ENCODE data around the gene HYAL1.

Gene HYAL1, protein sequence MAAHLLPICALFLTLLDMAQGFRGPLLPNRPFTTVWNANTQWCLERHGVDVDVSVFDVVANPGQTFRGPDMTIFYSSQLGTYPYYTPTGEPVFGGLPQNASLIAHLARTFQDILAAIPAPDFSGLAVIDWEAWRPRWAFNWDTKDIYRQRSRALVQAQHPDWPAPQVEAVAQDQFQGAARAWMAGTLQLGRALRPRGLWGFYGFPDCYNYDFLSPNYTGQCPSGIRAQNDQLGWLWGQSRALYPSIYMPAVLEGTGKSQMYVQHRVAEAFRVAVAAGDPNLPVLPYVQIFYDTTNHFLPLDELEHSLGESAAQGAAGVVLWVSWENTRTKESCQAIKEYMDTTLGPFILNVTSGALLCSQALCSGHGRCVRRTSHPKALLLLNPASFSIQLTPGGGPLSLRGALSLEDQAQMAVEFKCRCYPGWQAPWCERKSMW
- 0 to 0.58 (median 0.25) reads per million in 9 experiments for total RNA-seq

DNA sequence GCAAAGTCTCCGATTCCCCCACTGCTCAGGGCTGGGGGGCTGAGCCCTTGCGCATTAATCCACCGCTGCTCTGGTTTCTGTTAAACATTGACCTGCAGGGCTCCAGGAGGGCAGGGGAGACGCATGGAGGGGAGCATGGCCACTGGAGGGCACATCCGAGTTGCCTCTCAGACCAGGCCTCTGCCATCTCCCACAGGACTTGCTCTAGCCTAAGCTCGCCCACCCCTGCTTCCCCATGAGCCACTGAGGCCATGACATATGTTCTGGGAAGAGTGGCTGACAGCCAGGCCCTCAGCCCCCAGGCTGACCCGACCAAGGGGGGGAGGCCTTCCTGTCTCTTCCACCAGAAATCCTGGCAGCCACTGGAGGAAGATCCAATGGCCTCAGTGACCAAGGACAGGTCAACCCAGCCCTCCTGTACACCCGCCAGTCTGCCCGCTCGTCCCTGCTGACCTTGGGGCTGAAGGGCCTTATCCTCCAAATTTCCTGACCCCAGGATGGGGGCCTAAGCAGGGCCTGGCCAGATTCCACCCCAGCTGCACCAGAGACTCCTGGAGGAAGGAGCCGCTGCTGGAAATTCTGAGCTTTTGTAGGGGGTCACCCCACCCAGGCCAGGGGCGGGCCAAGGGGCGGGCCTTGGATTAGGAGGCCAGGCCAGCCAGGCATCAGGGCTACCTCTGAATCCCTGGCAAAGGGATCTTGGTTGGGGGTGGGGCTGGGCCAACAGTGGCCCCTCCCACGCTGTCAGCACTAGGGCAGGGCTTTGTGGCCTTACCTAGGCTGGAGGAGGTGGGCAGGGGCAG, at the start of gene HYAL1:
HYAL1 (minus strand) TSS at position 562 of the 803 bp plus-strand sequence. CDS start 618 bp downstream, outside the sequence.
- H3K9me3 Mint-ChIP-seq, result no peaks in the 10 kb centered on the region
- peaks cover 9% of the 10 kb centered on the region for H3K36me3 Mint-ChIP-seq (ENCODE audit: insufficient read depth)
- no peak within 1 kb of the TSS for H3K4me3 Mint-ChIP-seq
- no peaks in the 10 kb centered on the region for H3K27me3 Mint-ChIP-seq
- ATAC-seq (replicated peaks) (no peak), DNase-seq (no peak)
- no peak within 1 kb of the TSS for H3K27ac Mint-ChIP-seq
- H3K4me1 Mint-ChIP-seq (ENCODE audit: low read depth in 2 of 2), result peaks cover 17 to 19% of the 10 kb centered on the region in 2 donors

DNA sequence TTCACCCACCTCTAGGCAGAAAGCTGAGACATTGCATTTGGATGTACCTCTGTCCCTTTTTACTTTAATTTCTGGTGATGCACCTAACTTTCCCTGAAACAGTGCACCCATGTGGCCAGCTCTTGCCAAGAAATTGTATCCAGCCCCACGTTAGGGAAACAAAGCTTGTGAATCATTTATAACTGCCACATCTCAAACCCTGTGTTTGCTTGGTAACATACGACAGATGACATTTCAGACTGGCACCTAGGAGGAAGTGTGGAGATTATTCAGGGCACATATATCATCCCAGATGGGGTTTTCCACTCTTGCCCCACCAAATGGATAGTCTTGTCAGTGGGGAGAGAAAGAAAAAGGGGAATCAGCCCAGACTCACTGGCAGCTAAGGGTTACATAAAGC, 49.4 kb upstream of the HYAL1 start:
- Mint-ChIP-seq H3K4me1 (ENCODE audit: low read depth in 2 of 2) (peaks cover 49 to 61% of the 10 kb centered on the region in 2 donors), H3K27me3 (no peaks in the 10 kb centered on the region), H3K27ac (no peak overlapping the region), H3K4me3 (no peak overlapping the region), H3K36me3 (ENCODE audit: insufficient read depth) (peaks cover 47% of the 10 kb centered on the region), H3K9me3 (no peaks in the 10 kb centered on the region)
- ATAC-seq (replicated peaks) (no peak), DNase-seq (no peak)

DNA sequence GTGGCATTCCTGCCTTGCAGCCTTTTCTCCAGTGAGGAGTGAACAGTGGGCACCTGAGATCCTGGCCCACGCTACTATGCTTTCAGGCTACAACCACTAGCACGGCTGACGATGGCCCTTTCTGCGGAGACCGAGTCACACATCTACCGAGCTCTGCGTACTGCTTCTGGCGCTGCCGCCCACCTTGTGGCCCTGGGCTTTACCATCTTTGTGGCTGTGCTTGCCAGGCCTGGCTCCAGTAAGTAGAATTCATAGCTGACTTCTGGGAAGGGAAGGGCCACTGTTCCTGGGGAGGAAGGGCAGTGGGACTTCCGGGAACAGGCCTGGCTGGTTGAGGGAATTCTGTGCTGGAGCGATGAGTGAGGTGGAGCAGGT, 47.9 kb upstream of the HYAL1 start:
- H3K4me3 Mint-ChIP-seq, result peak overlapping the region; percentile 91 to 96
- peak overlapping the region; percentile 94 to 95 for H3K27ac Mint-ChIP-seq
- H3K36me3 Mint-ChIP-seq (ENCODE audit: insufficient read depth), result peaks cover 54% of the 10 kb centered on the region
- DNase-seq (no peak), ATAC-seq (replicated peaks) (no peak)
- peaks cover 45 to 52% of the 10 kb centered on the region in 2 donors for H3K4me1 Mint-ChIP-seq (ENCODE audit: low read depth in 2 of 2)
- no peaks in the 10 kb centered on the region for H3K27me3 Mint-ChIP-seq
- H3K9me3 Mint-ChIP-seq, result no peaks in the 10 kb centered on the region

DNA sequence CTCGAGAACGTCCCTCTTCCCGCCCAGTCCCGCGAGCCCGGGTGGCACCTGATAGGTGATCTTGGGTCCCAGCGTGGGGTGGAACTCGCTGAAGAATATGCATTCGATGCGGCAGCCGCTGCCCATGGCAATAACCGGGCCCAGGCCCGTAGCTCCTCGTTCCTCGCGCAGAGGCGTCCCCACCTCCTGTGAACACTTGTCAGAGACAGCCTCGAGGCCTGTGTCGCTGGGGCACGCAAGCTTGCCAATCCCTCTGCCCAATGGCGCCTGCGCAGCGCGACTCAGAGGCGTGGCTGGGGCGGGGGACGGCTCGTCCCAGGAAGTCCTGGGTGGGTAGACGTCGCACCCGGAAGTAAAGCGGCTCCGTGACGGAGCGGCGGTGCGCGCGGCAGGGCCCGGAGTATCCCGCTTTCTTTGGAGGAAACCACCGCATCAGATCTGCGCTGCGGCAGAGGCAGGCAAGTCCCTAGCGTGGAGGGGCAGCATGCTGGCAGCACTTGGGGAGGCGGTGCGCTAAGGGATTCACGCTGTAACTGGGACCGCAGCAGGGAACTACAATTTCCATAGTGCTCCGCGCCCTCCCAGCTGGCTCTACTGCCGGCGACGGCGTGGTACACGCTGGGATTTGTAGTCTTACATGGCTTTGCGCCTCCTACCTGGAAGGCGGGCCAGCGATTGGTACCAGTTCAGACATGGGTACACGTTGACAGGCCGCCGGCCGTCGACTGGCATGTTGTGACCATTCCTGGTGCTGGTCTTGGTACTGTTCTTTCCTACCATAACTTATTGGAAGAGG, 47.4 kb upstream of the HYAL1 start, which contains the start of the genes CYB561D2 and NPRL2:
CYB561D2 (plus strand) TSS at position 336 of the 796 bp plus-strand sequence. CDS start 572 bp downstream, outside the sequence.
NPRL2 (minus strand) TSS at position 249 of the 796 bp plus-strand sequence; CDS start at position 126, 123 bp downstream.
- H3K9me3 Mint-ChIP-seq, result no peaks in the 10 kb centered on the region
- H3K27me3 Mint-ChIP-seq, result no peaks in the 10 kb centered on the region
- H3K27ac Mint-ChIP-seq, result peak within 1 kb of the TSS; percentile 94 to 95
- H3K4me1 Mint-ChIP-seq (ENCODE audit: low read depth in 2 of 2), result peaks cover 48 to 55% of the 10 kb centered on the region in 2 donors
- ATAC-seq (replicated peaks) (peak; percentile 87), DNase-seq (peak; percentile 99 to 100 (median 99))
- peaks cover 54% of the 10 kb centered on the region for H3K36me3 Mint-ChIP-seq (ENCODE audit: insufficient read depth)
- peak within 1 kb of the TSS; percentile 91 to 96 for H3K4me3 Mint-ChIP-seq

DNA sequence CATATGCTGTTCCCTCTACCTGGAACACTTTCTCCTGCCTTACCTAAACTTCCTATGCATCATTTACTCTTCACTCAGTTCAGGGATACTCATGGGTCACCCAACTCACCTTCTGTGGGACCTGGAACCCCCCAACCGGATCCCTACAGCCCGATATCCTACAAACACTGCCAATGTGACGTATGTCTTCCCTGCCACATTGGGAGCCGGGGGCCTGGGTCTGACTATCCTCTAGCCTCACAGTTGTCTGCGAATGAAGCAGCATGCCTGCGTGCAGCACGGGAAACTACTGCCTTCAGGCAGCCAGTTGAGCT, 46.8 kb upstream of the HYAL1 start:
- Mint-ChIP-seq H3K36me3 (ENCODE audit: insufficient read depth) (peaks cover 49% of the 10 kb centered on the region), H3K9me3 (no peaks in the 10 kb centered on the region), H3K4me3 (peak overlapping the region; percentile 91 to 96), H3K27ac (peak overlapping the region; percentile 94 to 95), H3K27me3 (no peaks in the 10 kb centered on the region), H3K4me1 (ENCODE audit: low read depth in 2 of 2) (peaks cover 44 to 52% of the 10 kb centered on the region in 2 donors)
- no peak for ATAC-seq (replicated peaks)
- no peak for DNase-seq

DNA sequence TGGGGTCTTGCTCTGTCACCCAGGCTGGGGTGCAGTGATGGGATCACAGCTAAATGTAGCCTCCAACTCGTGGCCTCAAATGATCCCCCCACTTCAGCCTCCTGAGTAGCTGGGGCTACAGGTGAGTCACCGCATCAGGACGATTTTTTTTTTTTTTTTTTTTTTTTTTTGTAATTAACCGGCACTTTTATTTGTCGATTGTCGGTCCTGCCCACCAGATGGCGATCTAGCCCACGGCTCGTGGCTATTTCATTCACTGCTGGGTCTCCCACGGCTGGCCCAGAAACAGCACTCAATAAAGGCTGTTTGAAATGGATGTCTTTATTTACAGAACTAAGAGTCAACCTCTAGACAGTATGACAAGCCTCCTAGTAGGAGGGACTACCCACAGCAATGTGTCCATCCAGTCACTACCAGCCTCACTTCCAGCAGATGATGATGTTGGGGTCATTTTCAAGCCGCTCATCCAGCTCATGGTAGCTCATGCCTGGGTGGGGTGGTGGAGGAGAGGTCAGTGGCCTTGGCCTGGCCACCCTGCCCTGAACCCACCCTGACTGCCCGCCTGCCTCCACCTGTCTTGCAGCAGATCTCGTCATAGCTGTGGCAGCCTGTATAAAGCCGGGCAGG, 43.9 kb upstream of the HYAL1 start:
- H3K27ac Mint-ChIP-seq, result peak overlapping the region in 1 of 2 donors; percentile 85
- no peaks in the 10 kb centered on the region for H3K9me3 Mint-ChIP-seq
- H3K27me3 Mint-ChIP-seq, result no peaks in the 10 kb centered on the region
- DNase-seq (peak; percentile 75 to 76 (median 75)), ATAC-seq (replicated peaks) (peak; percentile 22)
- peaks cover 48 to 50% of the 10 kb centered on the region in 2 donors for H3K4me1 Mint-ChIP-seq (ENCODE audit: low read depth in 2 of 2)
- H3K36me3 Mint-ChIP-seq (ENCODE audit: insufficient read depth), result peaks cover 32% of the 10 kb centered on the region
- peak overlapping the region; percentile 47 to 78 for H3K4me3 Mint-ChIP-seq

DNA sequence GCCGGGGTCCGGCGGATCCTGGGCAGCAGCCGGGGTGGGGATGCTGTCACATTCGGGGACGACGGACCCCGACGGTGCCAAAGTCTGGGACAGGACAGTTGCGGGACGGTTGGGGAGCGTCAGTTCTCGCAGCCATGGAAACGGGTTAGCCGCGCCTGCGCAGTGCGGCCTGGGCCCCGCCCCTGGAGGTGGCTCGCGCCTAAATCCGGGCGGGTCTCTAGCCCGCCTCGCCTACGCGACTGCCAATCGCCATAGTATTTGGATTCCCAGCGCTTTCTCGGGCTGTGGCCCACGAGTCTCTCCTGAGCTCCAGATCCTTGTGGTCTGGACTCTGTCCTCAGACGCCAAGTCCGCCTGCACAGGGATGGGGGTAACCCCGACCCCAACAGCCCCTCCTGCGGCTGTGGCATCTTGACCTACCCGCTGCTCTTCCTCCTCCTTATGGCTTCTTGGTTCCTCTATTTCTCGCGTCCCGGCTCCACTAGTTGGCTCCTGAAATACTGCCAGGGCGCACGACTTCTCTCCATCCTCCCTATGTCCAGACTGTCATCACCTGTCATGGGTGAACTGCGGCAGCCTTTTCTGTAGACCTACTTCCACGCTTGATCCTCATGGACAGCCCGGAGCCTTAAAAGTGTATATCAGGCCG, 42.3 kb upstream of the HYAL1 start, which contains the start of gene ZMYND10:
ZMYND10 (minus strand) TSS at position 147 of the 649 bp plus-strand sequence. CDS start 153 bp downstream, outside the sequence.
- peak within 1 kb of the TSS; percentile 55 to 78 for H3K4me3 Mint-ChIP-seq
- DNase-seq (peak; percentile 57 to 69 (median 65)), ATAC-seq (replicated peaks) (no peak)
- H3K27ac Mint-ChIP-seq, result peak within 1 kb of the TSS in 1 of 2 donors; percentile 79
- H3K27me3 Mint-ChIP-seq, result no peaks in the 10 kb centered on the region
- H3K9me3 Mint-ChIP-seq, result no peaks in the 10 kb centered on the region
- peaks cover 50 to 56% of the 10 kb centered on the region in 2 donors for H3K4me1 Mint-ChIP-seq (ENCODE audit: low read depth in 2 of 2)
- peaks cover 33% of the 10 kb centered on the region for H3K36me3 Mint-ChIP-seq (ENCODE audit: insufficient read depth)

DNA sequence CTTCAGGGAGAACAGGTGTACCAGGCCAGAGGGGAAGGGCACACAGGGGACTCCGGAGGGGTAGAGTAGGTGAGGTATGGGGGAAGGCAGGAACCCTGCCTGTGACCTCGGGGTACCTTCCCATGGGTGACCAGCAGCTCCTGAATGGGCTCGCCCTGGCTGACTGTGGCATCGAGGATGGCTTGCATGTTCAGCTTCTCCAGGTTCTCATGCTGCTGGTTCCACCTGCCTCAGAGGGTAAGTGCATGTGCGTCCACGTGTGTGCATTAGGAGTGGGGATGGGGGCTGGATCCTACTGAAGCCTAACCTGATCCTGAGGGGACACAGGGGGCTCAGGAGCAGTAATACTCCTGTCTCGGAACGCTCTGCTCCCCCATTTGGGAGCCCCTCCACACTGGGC, 41.6 kb upstream of the HYAL1 start:
- H3K27me3 Mint-ChIP-seq, result no peaks in the 10 kb centered on the region
- peaks cover 43 to 51% of the 10 kb centered on the region in 2 donors for H3K4me1 Mint-ChIP-seq (ENCODE audit: low read depth in 2 of 2)
- peaks cover 33% of the 10 kb centered on the region for H3K36me3 Mint-ChIP-seq (ENCODE audit: insufficient read depth)
- H3K27ac Mint-ChIP-seq, result no peak overlapping the region
- no peak for DNase-seq
- peak overlapping the region; percentile 55 to 78 for H3K4me3 Mint-ChIP-seq
- no peak for ATAC-seq (replicated peaks)
- H3K9me3 Mint-ChIP-seq, result no peaks in the 10 kb centered on the region

DNA sequence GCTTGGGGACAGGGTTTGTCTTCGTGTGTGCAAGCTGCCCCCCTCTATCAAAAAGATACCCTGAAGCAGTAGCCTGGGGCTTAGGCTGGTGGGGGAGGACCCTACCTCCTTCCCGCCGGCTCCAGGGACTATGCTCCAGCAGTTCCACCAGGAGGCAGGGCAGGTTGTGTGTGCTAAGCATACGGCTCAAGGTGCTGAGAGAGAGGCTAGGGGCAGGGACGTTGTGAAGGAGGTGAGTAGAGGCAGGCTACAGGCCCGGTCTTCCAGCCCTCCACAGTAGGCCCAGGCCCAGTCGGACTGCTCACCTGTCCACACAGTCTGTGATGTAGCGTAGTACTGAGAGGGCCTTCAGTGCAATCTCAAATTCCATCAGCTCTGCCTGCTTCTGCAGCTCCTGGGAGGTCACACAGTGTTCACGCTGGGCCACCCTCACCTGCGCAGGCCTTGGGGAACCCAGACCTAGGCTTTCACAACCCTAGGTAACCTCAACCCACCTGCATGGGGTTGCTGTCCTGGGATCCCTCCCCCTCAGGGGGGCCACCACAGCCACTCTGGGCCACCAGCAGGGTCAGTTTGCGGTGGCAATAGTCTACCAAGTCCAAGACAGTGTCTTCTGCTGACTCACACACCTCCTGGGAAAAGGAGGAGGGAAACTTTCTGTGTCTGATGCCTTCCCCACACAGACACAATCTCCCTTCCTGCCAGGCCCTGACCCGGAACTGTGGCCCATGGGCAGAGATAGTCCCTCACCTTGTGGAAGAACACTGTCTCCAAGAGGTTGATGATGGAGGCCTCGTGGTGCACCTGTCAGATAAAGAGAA, 39.6 kb upstream of the HYAL1 start:
- peak overlapping the region in 1 of 2 donors; percentile 85 for H3K27ac Mint-ChIP-seq
- H3K4me1 Mint-ChIP-seq (ENCODE audit: low read depth in 2 of 2), result peaks cover 45 to 57% of the 10 kb centered on the region in 2 donors

DNA sequence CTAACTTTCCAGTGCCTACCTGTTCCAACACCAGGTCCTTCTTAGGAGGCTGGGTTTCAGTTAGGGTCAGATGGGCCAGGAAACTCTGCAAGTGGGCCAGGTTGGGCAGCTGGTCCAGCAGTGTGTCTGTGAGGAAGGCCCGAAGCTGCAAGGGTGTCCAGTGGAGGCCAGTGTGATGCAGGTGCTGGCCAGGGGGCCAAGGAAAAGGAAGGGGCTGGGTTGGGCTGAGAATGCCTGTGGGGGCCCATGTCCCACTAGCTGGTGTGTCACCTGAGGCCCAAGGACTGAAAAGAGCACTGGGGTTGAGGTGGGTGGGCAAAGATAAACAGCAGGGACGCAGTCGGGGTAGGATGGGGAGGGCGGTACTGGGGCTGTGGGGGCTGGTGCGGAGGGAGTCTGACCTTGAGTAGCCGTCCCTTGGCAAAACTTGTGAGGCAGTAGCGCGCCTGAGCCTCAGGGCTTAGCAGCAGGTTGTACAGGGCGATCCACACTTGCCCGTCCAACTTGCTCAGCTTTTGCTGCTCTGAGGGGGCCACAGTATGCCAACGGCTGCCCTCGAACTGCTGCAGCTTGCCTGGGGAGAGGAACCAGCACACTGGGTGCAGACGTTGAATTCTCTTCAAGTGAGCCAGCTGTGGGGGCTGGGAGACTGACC, 38.7 kb upstream of the HYAL1 start:
- no peak for DNase-seq
- no peak overlapping the region for H3K4me3 Mint-ChIP-seq
- peaks cover 44 to 56% of the 10 kb centered on the region in 2 donors for H3K4me1 Mint-ChIP-seq (ENCODE audit: low read depth in 2 of 2)
- ATAC-seq (replicated peaks), result no peak
- no peaks in the 10 kb centered on the region for H3K27me3 Mint-ChIP-seq
- H3K9me3 Mint-ChIP-seq, result no peaks in the 10 kb centered on the region
- H3K27ac Mint-ChIP-seq, result peak overlapping the region in 1 of 2 donors; percentile 85
- H3K36me3 Mint-ChIP-seq (ENCODE audit: insufficient read depth), result peaks cover 42% of the 10 kb centered on the region

More for the DNA sequence above, 39.6 kb upstream of the HYAL1 start:
- Mint-ChIP-seq H3K36me3 (ENCODE audit: insufficient read depth) (peaks cover 42% of the 10 kb centered on the region), H3K9me3 (no peaks in the 10 kb centered on the region), H3K27me3 (no peaks in the 10 kb centered on the region), H3K4me3 (peak overlapping the region in 1 of 2 donors; percentile 8)
- no peak for DNase-seq
- ATAC-seq (replicated peaks), result no peak

DNA sequence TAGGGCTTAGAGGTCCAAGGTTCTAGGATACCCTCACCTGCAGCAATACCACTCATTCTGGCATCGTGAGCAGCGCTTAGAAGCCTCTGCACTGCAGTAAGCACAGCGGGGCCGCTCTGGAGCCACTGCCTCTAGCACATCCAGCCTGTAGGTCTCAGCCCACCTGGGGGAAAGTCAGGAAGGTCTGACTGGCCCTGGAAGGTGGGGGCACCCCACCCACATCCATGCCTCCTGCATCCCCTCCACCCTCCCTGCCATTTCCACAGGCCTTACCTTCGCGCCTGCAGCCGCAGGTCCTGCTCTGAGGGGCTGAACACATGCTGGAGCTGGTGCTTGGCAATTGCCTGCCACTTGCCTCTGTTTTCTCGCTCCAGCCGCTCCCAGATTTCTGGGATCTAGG, 38.2 kb upstream of the HYAL1 start:
- DNase-seq, result peak in 2 of 3 experiments; percentile 32 to 45
- Mint-ChIP-seq H3K27ac (peak overlapping the region in 1 of 2 donors; percentile 85), H3K4me3 (peak overlapping the region; percentile 97)

More for the DNA sequence above, 38.2 kb upstream of the HYAL1 start:
- peaks cover 46% of the 10 kb centered on the region for H3K36me3 Mint-ChIP-seq (ENCODE audit: insufficient read depth)
- no peak for ATAC-seq (replicated peaks)
- H3K4me1 Mint-ChIP-seq (ENCODE audit: low read depth in 2 of 2), result peaks cover 44 to 60% of the 10 kb centered on the region in 2 donors
- H3K27me3 Mint-ChIP-seq, result no peaks in the 10 kb centered on the region
- no peaks in the 10 kb centered on the region for H3K9me3 Mint-ChIP-seq
